Endothelial cell of umbilical vein (primary cell): ENCODE measurements around the gene DTX3L. TPM values are rescaled to one million over a fixed set of nuclear protein-coding genes. Genes with fewer than 3 reads are reported as not detected.

ENCODE experiments used
- BruUV-seq: library from RNA; stranded (reverse); fragments of 400-500 nt; replicated peaks from 2 replicates; lab custom pipeline; 2021; lab: Mats Ljungman, UMichigan
- CTCF ChIA-PET: fragments of 300-600, 350-600 bp; sonication (Branson Sonifier 250); formaldehyde crosslinking; loops from one replicate; lab custom pipeline; 2021; ENCODE audit warnings: antibody characterized with exemption, inconsistent platforms; lab: Charles Lee
- POLR2A ChIA-PET: fragments of 300-600, 350-600 bp; sonication (Branson Sonifier 250); formaldehyde crosslinking; loops from one replicate; lab custom pipeline; 2021; ENCODE audit warnings: antibody characterized with exemption, inconsistent platforms; lab: Charles Lee
- DNase-seq: peaks from one replicate; pipeline ENCODE4 v3.0.0-alpha.2; 2011; ENCODE audit warnings: low read depth, low spot score
- FAIRE-seq: peaks from 2 replicates; lab custom pipeline; 2011; peaks lifted over from hg19 to GRCh38; lab: Jason Lieb, UNC
- H2AFZ ChIP-seq: 2 replicates; pipeline ENCODE4 v1.6.0; 2012; ENCODE audit warnings: low read depth, low read length, control low read depth, inconsistent platforms
- H3K27ac ChIP-seq: 2 replicates; pipeline ENCODE4 v1.5.1; 2011; ENCODE audit warnings: low read depth, mild to moderate bottlenecking, control low read depth, low read length, moderate library complexity; ENCODE audit not compliant: insufficient read depth
- H3K27me3 ChIP-seq, 2 experiments: 2 replicates each; pipeline versions ENCODE4 v1.6.0 to v1.6.1; 2011; ENCODE audit warnings: low read length in 2 of 2, mixed read lengths in 1 of 2; ENCODE audit not compliant: control insufficient read depth in 2 of 2, insufficient read depth in 2 of 2
- H3K36me3 ChIP-seq, 2 experiments: 2 replicates in 1 of 2; 3 replicates in 1 of 2; pipeline ENCODE4 v1.5.1; 2011; ENCODE audit warnings: low read length in 2 of 2, mild to moderate bottlenecking in 1 of 2, moderate library complexity in 1 of 2; ENCODE audit not compliant: control insufficient read depth in 2 of 2, insufficient read depth in 2 of 2; ENCODE audit errors: extremely low read depth in 1 of 2
- H3K4me1 ChIP-seq: 3 replicates; pipeline ENCODE4 v1.5.1; 2011; ENCODE audit warnings: mild to moderate bottlenecking, low read length; ENCODE audit not compliant: control insufficient read depth, insufficient read depth; ENCODE audit errors: extremely low read depth
- H3K4me2 ChIP-seq: 2 replicates; pipeline ENCODE4 v1.6.1; 2011; ENCODE audit warnings: low read length, control low read depth, mixed read lengths; ENCODE audit not compliant: insufficient read depth
- H3K4me3 ChIP-seq, 3 experiments: fragments of 200-600 bp in 1 of 3; sonication (generic), shearing (Covaris generic) in 1 of 3; replicated peaks in 1 of 3; 2 replicates each; pipeline ENCODE4 v1.5.1; 2011 to 2016; ENCODE audit warnings: control low read depth in 3 of 3, low read length in 3 of 3, mild to moderate bottlenecking in 2 of 3, inconsistent platforms in 1 of 3, low read depth in 1 of 3, moderate library complexity in 1 of 3; ENCODE audit not compliant: insufficient read depth in 1 of 3
- H3K79me2 ChIP-seq: 2 replicates; pipeline ENCODE4 v1.6.0; 2012; ENCODE audit warnings: low read length, inconsistent platforms; ENCODE audit not compliant: control insufficient read depth, insufficient read depth
- H3K9ac ChIP-seq: replicated peaks from 2 replicates; pipeline ENCODE3; 2011; ENCODE audit warnings: low read length, control low read depth; ENCODE audit not compliant: insufficient read depth; ENCODE audit errors: extremely low read depth
- H3K9me1 ChIP-seq: replicated peaks from 3 replicates; pipeline ENCODE4 v1.6.0; 2011; ENCODE audit warnings: mild to moderate bottlenecking, low read length; ENCODE audit not compliant: control insufficient read depth, insufficient read depth; ENCODE audit errors: extremely low read depth
- H3K9me3 ChIP-seq: replicated peaks from 2 replicates; pipeline ENCODE4 v1.5.1; 2012; ENCODE audit warnings: low read length, inconsistent platforms; ENCODE audit not compliant: control insufficient read depth, insufficient read depth
- H4K20me1 ChIP-seq: replicated peaks from 2 replicates; pipeline ENCODE3; 2011; ENCODE audit warnings: mild to moderate bottlenecking, low read length; ENCODE audit not compliant: control insufficient read depth, insufficient read depth; ENCODE audit errors: extremely low read depth
- CTCF ChIP-seq, 2 donors: IDR thresholded peaks; 1 replicate in 1 of 2; 2 replicates in 1 of 2; pipeline ENCODE4 v1.5.1; 2011; ENCODE audit warnings: low read length in 2 of 2, mild to moderate bottlenecking in 2 of 2, moderate library complexity in 2 of 2, control low read depth in 1 of 2, inconsistent platforms in 1 of 2, low read depth in 1 of 2; ENCODE audit not compliant: insufficient read depth in 1 of 2; ENCODE audit errors: extremely low read depth in 1 of 2
- EZH2 ChIP-seq: IDR thresholded peaks from 2 replicates; pipeline ENCODE4 v1.6.1; 2012; ENCODE audit warnings: borderline replicate concordance, low read depth, mild to moderate bottlenecking, moderate library complexity, low read length, inconsistent platforms; ENCODE audit not compliant: severe bottlenecking
- FOS ChIP-seq: IDR thresholded peaks from 2 replicates; pipeline ENCODE4 v1.6.1; 2011; ENCODE audit warnings: mild to moderate bottlenecking, low read length, moderate library complexity, borderline replicate concordance; ENCODE audit not compliant: insufficient read depth
- GATA2 ChIP-seq: IDR thresholded peaks from 2 replicates; pipeline ENCODE4 v1.7.0; 2011; ENCODE audit warnings: low read depth, mild to moderate bottlenecking, moderate library complexity, mixed read lengths, low read length; ENCODE audit not compliant: insufficient read length, insufficient read depth
- JUN ChIP-seq: IDR thresholded peaks from 2 replicates; pipeline ENCODE4 v1.6.1; 2011; ENCODE audit warnings: borderline replicate concordance, low read depth; ENCODE audit not compliant: insufficient read length, insufficient read depth
- MAX ChIP-seq: IDR thresholded peaks from 2 replicates; pipeline ENCODE4 v1.6.1; 2011; ENCODE audit not compliant: insufficient read depth, insufficient read length
- MYC ChIP-seq: IDR thresholded peaks from one replicate; pipeline ENCODE4 v1.6.1; 2011; ENCODE audit warnings: mild to moderate bottlenecking, low read depth, low read length
- POLR2A ChIP-seq: IDR thresholded peaks from 2 replicates; pipeline ENCODE4 v1.6.1; 2012; ENCODE audit warnings: low read depth, mild to moderate bottlenecking, control low read depth, low read length
- POLR2AphosphoS5 ChIP-seq: IDR thresholded peaks from 2 replicates; pipeline ENCODE4 v1.6.1; 2012; ENCODE audit warnings: low read depth, mild to moderate bottlenecking, control low read depth, low read length, moderate library complexity; ENCODE audit not compliant: insufficient read depth
- dilution Hi-C: fragments of 300-500 bp; cut with MboI; formaldehyde crosslinking; loops from one replicate; pipeline ENCODE4 v1.15.0; 2019; ENCODE audit warnings: low sequenced_read_pairs; ENCODE audit not compliant: extremely low pct_ligation_motif_present
- intact Hi-C: fragments of 100-400 bp; cut with micrococcal nuclease; formaldehyde crosslinking; loops from one replicate; pipeline ENCODE4 v1.10.0; 2022
- polyA plus RNA-seq, 4 experiments: library from polyadenylated mRNA; depleted of rRNA in 3 of 4; stranded (reverse) in 3 of 4; unstranded in 1 of 4; fragments of >200 nt; gene quantifications; 2 replicates each; pipeline versions ENCODE4 v1.2.1 to v1.2.3, GENCODE V29; 2011 to 2012; ENCODE audit warnings: missing spikeins in 1 of 4
- total RNA-seq: library from RNA; stranded (reverse); gene quantifications from 2 replicates; pipeline ENCODE4 v1.2.3, GENCODE V29; 2021

The DTX3L gene
- total and polyA plus RNA-seq, 2 donors (not counting 3 experiments of a cell fraction or from before 2014, with no cell fraction given), result 3.2 to 20.5 TPM

- no peaks in the 10 kb centered on the region for H3K79me2 ChIP-seq
- intact Hi-C loops, result loop anchor here (2.0 kb wide), 1 partner anchor 100 kb away; no protein-coding TSS in a partner anchor
- no TSS peak for BruUV-seq
- H3K9me3 ChIP-seq, result no peaks in the 10 kb centered on the region
- no peak overlapping the region for H2AFZ ChIP-seq
- H3K9ac ChIP-seq, result no peak overlapping the region
- no peak overlapping the region for H3K27ac ChIP-seq
- POLR2A ChIA-PET, result no interaction called here
- no peaks in the 10 kb centered on the region for H3K27me3 ChIP-seq
- H4K20me1 ChIP-seq, result no peaks in the 10 kb centered on the region
- dilution Hi-C loops, result no loop called here
- no peak overlapping the region for H3K4me3 ChIP-seq
- H3K36me3 ChIP-seq, result peaks cover 0 to 2% of the 10 kb centered on the region in 2 experiments
- FAIRE-seq, result no peak
- no peak for DNase-seq
- peaks cover 6% of the 10 kb centered on the region for H3K4me1 ChIP-seq
- H3K9me1 ChIP-seq, result no peaks in the 10 kb centered on the region
- H3K4me2 ChIP-seq, result no peak overlapping the region
- CTCF ChIA-PET, result interaction anchor here (1.2 to 8.8 kb wide), 3 partner anchors 17 to 120 kb away, joined by 3 to 129 read pairs (median 3); partner anchors contain the start of gene PARP14
- TF ChIP-seq FOS (no peak), JUN (no peak), CTCF (IDR thresholded peaks at IDR 0.05; ENCODE audit: extremely low read depth in 1 of 2, insufficient read depth in 1 of 2, low read depth in 1 of 2, low read length in 2 of 2) (no peak), GATA2 (no peak), MAX (no peak), EZH2 (no peak), POLR2A (no peak), MYC (no peak), POLR2AphosphoS5 (no peak)
These were observed 5.5 kb upstream of the DTX3L start for GRCh38 chr3:122558605-122559004.
